Neural progenitor cell (in vitro differentiated cells): ENCODE data around the gene COL19A1. TPM values are rescaled to one million over a fixed set of nuclear protein-coding genes. Genes with fewer than 3 reads are reported as not detected.

Source experiments
- DNase-seq: peaks from one replicate; pipeline ENCODE4 v3.0.0-alpha.2; 2016; ENCODE audit warnings: low spot score
- H2AFZ ChIP-seq: fragments of 200-600 bp; sonication (generic); replicated peaks from 2 replicates; pipeline ENCODE4 v1.6.1; 2016; ENCODE audit warnings: antibody characterized with exemption
- H3F3A ChIP-seq: fragments of 200-600 bp; sonication (generic); 2 replicates; pipeline ENCODE4 v1.6.1; 2016; ENCODE audit warnings: antibody characterized with exemption, low read depth
- H3K27ac ChIP-seq: fragments of 200-600 bp; sonication (generic); 2 replicates; pipeline ENCODE4 v1.5.1; 2016; ENCODE audit warnings: mild to moderate bottlenecking
- H3K27me3 ChIP-seq: fragments of 200-600 bp; sonication (generic); 2 replicates; pipeline ENCODE4 v1.6.1; 2016; ENCODE audit warnings: mild to moderate bottlenecking, moderate library complexity
- H3K36me3 ChIP-seq: fragments of 200-600 bp; sonication (generic); 2 replicates; pipeline ENCODE4 v1.5.1; 2016
- H3K4me1 ChIP-seq: fragments of 200-600 bp; sonication (generic); 2 replicates; pipeline ENCODE4 v1.6.1; 2016; ENCODE audit warnings: mixed run types
- H3K4me2 ChIP-seq: fragments of 200-600 bp; sonication (generic); 2 replicates; pipeline ENCODE4 v1.6.1; 2016
- H3K4me3 ChIP-seq: fragments of 200-600 bp; sonication (generic); 2 replicates; pipeline ENCODE4 v1.5.1; 2016
- H3K79me2 ChIP-seq: fragments of 200-600 bp; sonication (generic); 2 replicates; pipeline ENCODE4 v1.6.1; 2016; ENCODE audit warnings: low read depth
- H3K9ac ChIP-seq: fragments of 200-600 bp; sonication (generic); 2 replicates; pipeline ENCODE4 v1.6.1; 2016
- H3K9me3 ChIP-seq: fragments of 200-600 bp; sonication (generic); 2 replicates; pipeline ENCODE4 v1.5.1; 2016; ENCODE audit warnings: low read depth
- H4K20me1 ChIP-seq: fragments of 200-600 bp; sonication (generic); 2 replicates; pipeline ENCODE4 v1.6.1; 2016; ENCODE audit warnings: low read depth
- H3K27ac Mint-ChIP-seq: 3 replicates; pipeline ENCODE4 v1.8.0; 2021; ENCODE audit warnings: mixed read lengths
- H3K27me3 Mint-ChIP-seq: 2 replicates; pipeline ENCODE4 v1.8.0; 2022; ENCODE audit warnings: low read depth, mild to moderate bottlenecking, inconsistent platforms, moderate library complexity, mixed read lengths; ENCODE audit not compliant: insufficient read depth
- H3K36me3 Mint-ChIP-seq: 3 replicates; pipeline ENCODE4 v1.8.0; 2021; ENCODE audit warnings: mixed read lengths
- H3K4me1 Mint-ChIP-seq: 3 replicates; pipeline ENCODE4 v1.8.0; 2021; ENCODE audit warnings: mixed read lengths
- H3K4me3 Mint-ChIP-seq: 3 replicates; pipeline ENCODE4 v1.8.0; 2021; ENCODE audit warnings: mild to moderate bottlenecking, moderate library complexity, mixed read lengths
- H3K9me3 Mint-ChIP-seq: 3 replicates; pipeline ENCODE4 v1.8.0; 2020; ENCODE audit warnings: mixed read lengths
- EZH2 ChIP-seq: fragments of 200-600 bp; sonication (generic); IDR thresholded peaks from 2 replicates; pipeline ENCODE4 v1.6.1; 2017; ENCODE audit warnings: antibody characterized with exemption, mild to moderate bottlenecking, moderate library complexity
- EZH2phosphoT487 ChIP-seq: fragments of 200-600 bp; sonication (generic); IDR thresholded peaks from 2 replicates; pipeline ENCODE4 v1.6.1; 2017; ENCODE audit warnings: antibody characterized with exemption
- total RNA-seq: library from RNA; depleted of rRNA; stranded (reverse); fragments of >200 nt; gene quantifications from 2 replicates; pipeline ENCODE4 v1.2.3, GENCODE V29; 2015; ENCODE audit warnings: low replicate concordance
- TF ChIP-seq, protein P1 (sequence below): fragments of 200-600 bp; sonication (generic); IDR thresholded peaks from 2 replicates; pipeline ENCODE4 v1.5.1; 2017; ENCODE audit warnings: antibody characterized with exemption, mild to moderate bottlenecking

The COL19A1 gene
- total RNA-seq, 1 donor from 2014 or later = not detected

DNA sequence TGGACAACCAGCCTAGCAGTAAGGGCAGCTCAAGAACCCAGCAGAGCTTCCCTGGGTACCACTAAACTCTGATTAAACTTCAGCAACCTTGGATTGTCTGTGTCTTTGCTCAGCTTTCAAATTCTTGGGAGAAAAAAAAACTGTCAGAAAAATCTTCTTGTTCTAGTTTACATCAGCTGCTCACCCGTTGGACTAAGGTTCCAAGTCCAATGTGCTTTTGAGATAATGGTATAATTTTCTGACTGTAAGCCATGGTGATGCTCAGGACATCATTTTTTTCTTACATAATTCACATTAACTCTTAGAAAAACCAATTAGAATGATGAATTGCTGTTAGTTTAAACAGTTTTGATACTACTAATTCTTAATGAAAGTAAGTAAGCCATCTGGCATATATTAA is 290.7 kb downstream of the COL19A1 start:
- no peak overlapping the region for H3K4me2 ChIP-seq
- no peaks in the 10 kb centered on the region for H3K27me3 Mint-ChIP-seq
- H4K20me1 ChIP-seq = no peaks in the 10 kb centered on the region
- H3K9me3 Mint-ChIP-seq = no peaks in the 10 kb centered on the region
- TF ChIP-seq EZH2 (no peak), EZH2phosphoT487 (no peak)
- TF ChIP-seq, protein P1, sequence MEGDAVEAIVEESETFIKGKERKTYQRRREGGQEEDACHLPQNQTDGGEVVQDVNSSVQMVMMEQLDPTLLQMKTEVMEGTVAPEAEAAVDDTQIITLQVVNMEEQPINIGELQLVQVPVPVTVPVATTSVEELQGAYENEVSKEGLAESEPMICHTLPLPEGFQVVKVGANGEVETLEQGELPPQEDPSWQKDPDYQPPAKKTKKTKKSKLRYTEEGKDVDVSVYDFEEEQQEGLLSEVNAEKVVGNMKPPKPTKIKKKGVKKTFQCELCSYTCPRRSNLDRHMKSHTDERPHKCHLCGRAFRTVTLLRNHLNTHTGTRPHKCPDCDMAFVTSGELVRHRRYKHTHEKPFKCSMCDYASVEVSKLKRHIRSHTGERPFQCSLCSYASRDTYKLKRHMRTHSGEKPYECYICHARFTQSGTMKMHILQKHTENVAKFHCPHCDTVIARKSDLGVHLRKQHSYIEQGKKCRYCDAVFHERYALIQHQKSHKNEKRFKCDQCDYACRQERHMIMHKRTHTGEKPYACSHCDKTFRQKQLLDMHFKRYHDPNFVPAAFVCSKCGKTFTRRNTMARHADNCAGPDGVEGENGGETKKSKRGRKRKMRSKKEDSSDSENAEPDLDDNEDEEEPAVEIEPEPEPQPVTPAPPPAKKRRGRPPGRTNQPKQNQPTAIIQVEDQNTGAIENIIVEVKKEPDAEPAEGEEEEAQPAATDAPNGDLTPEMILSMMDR = no peak
- H3K27me3 ChIP-seq = no peaks in the 10 kb centered on the region
- H3K4me3 Mint-ChIP-seq = no peak overlapping the region
- H3K79me2 ChIP-seq = no peaks in the 10 kb centered on the region
- H3K4me1 Mint-ChIP-seq = no peaks in the 10 kb centered on the region
- no peak overlapping the region for H3K4me3 ChIP-seq
- H3F3A ChIP-seq = no peaks in the 10 kb centered on the region
- no peak overlapping the region for H2AFZ ChIP-seq
- no peak overlapping the region for H3K9ac ChIP-seq
- H3K9me3 ChIP-seq = no peaks in the 10 kb centered on the region
- H3K4me1 ChIP-seq = no peaks in the 10 kb centered on the region
- no peaks in the 10 kb centered on the region for H3K36me3 Mint-ChIP-seq
- H3K36me3 ChIP-seq = no peaks in the 10 kb centered on the region
- no peak overlapping the region for H3K27ac ChIP-seq
- no peak for DNase-seq
- no peak overlapping the region for H3K27ac Mint-ChIP-seq

- H3K4me2 ChIP-seq = no peak overlapping the region
- no peak overlapping the region for H3K4me3 ChIP-seq
- no peaks in the 10 kb centered on the region for H3K36me3 ChIP-seq
- Mint-ChIP-seq H3K27ac (no peak overlapping the region), H3K27me3 (no peaks in the 10 kb centered on the region), H3K4me1 (peaks cover 7% of the 10 kb centered on the region), H3K36me3 (no peaks in the 10 kb centered on the region), H3K9me3 (no peaks in the 10 kb centered on the region), H3K4me3 (no peak overlapping the region)
- H3K27ac ChIP-seq = no peak overlapping the region
- no peaks in the 10 kb centered on the region for H3K4me1 ChIP-seq
- no peaks in the 10 kb centered on the region for H3K27me3 ChIP-seq
- no peaks in the 10 kb centered on the region for H3K9me3 ChIP-seq
- H2AFZ ChIP-seq = no peak overlapping the region
- DNase-seq = no peak
- TF ChIP-seq EZH2phosphoT487 = no peak
- no peak for TF ChIP-seq EZH2
- TF ChIP-seq, protein P1 = no peak
- no peaks in the 10 kb centered on the region for H3K79me2 ChIP-seq
- H3F3A ChIP-seq = no peaks in the 10 kb centered on the region
- no peak overlapping the region for H3K9ac ChIP-seq
- H4K20me1 ChIP-seq = no peaks in the 10 kb centered on the region
These were observed 293.9 kb downstream of the COL19A1 start for GRCh38 chr6:70160276-70160675.

GRCh38 chr6:70162972-70163371 is 296.6 kb downstream of the COL19A1 start:
- TF ChIP-seq, protein P1 = no peak
- TF ChIP-seq EZH2phosphoT487 = no peak
- Histone ChIP-seq H3K4me1 (no peaks in the 10 kb centered on the region), H3K27me3 (peaks cover 6% of the 10 kb centered on the region), H4K20me1 (no peaks in the 10 kb centered on the region), H3K4me3 (no peak overlapping the region), H3K79me2 (no peaks in the 10 kb centered on the region), H3K36me3 (no peaks in the 10 kb centered on the region), H3K4me2 (no peak overlapping the region), H3K27ac (no peak overlapping the region), H3K9me3 (no peaks in the 10 kb centered on the region), H3K9ac (no peak overlapping the region), H2AFZ (no peak overlapping the region), H3F3A (no peaks in the 10 kb centered on the region)
- Mint-ChIP-seq H3K4me3 (no peak overlapping the region), H3K27ac (no peak overlapping the region), H3K36me3 (no peaks in the 10 kb centered on the region), H3K9me3 (no peaks in the 10 kb centered on the region), H3K4me1 (peaks cover 14% of the 10 kb centered on the region), H3K27me3 (no peaks in the 10 kb centered on the region)
- no peak for DNase-seq
